SK-N-DZ (cell line): ENCODE results near the gene ADAMTS17.

Experiments
- DNase-seq: peaks from one replicate; pipeline ENCODE4 v3.0.0-alpha.2; 2015; ENCODE audit warnings: low spot score

Gene ADAMTS17

GRCh38 chr15:100134586-100134985, 207.2 kb downstream of the ADAMTS17 start:
- no peak for DNase-seq

- no peak for DNase-seq
These were observed 207.6 kb downstream of the ADAMTS17 start for GRCh38 chr15:100134089-100134583.

GRCh38 chr15:100133001-100133400, 208.8 kb downstream of the ADAMTS17 start:
- no peak for DNase-seq

GRCh38 chr15:100132309-100132708, 209.5 kb downstream of the ADAMTS17 start:
- DNase-seq: no peak

GRCh38 chr15:100131321-100132224, 210.2 kb downstream of the ADAMTS17 start:
- DNase-seq: no peak

GRCh38 chr15:100129677-100130076, 212.1 kb downstream of the ADAMTS17 start:
- no peak for DNase-seq

GRCh38 chr15:100125401-100126191, 216.2 kb downstream of the ADAMTS17 start:
- no peak for DNase-seq

- no peak for DNase-seq
These were observed 216.8 kb downstream of the ADAMTS17 start for GRCh38 chr15:100124936-100125335.

GRCh38 chr15:100124361-100124760, 217.4 kb downstream of the ADAMTS17 start:
- no peak for DNase-seq

GRCh38 chr15:100123611-100124010, 218.2 kb downstream of the ADAMTS17 start:
- DNase-seq: no peak

- no peak for DNase-seq
These were observed 220.5 kb downstream of the ADAMTS17 start for GRCh38 chr15:100121285-100121684.

- no peak for DNase-seq
These were observed 221.7 kb downstream of the ADAMTS17 start for GRCh38 chr15:100120111-100120510.

- DNase-seq: no peak
These were observed 223.2 kb downstream of the ADAMTS17 start for GRCh38 chr15:100118546-100118945.

- DNase-seq: no peak
These were observed 225.2 kb downstream of the ADAMTS17 start for GRCh38 chr15:100116416-100117190.

GRCh38 chr15:100115711-100116090, 226.1 kb downstream of the ADAMTS17 start:
- DNase-seq: no peak

GRCh38 chr15:100115066-100115710, 226.6 kb downstream of the ADAMTS17 start:
- DNase-seq: no peak

GRCh38 chr15:100114571-100114970, 227.2 kb downstream of the ADAMTS17 start:
- no peak for DNase-seq

GRCh38 chr15:100114100-100114499, 227.7 kb downstream of the ADAMTS17 start:
- no peak for DNase-seq

- no peak for DNase-seq
These were observed 228.3 kb downstream of the ADAMTS17 start for GRCh38 chr15:100113351-100114080.

- DNase-seq: no peak
These were observed 229.0 kb downstream of the ADAMTS17 start for GRCh38 chr15:100112636-100113305.
